LoVo (cell line): ENCODE results near the gene SLC5A10.
A peak's percentile ranks its signal among the peaks of the same experiment; 100 is the strongest.

Experiments used
- DNase-seq: peaks from one replicate; pipeline ENCODE4 v3.0.0-alpha.2; 2016; ENCODE audit warnings: low spot score

SLC5A10 gene

DNA sequence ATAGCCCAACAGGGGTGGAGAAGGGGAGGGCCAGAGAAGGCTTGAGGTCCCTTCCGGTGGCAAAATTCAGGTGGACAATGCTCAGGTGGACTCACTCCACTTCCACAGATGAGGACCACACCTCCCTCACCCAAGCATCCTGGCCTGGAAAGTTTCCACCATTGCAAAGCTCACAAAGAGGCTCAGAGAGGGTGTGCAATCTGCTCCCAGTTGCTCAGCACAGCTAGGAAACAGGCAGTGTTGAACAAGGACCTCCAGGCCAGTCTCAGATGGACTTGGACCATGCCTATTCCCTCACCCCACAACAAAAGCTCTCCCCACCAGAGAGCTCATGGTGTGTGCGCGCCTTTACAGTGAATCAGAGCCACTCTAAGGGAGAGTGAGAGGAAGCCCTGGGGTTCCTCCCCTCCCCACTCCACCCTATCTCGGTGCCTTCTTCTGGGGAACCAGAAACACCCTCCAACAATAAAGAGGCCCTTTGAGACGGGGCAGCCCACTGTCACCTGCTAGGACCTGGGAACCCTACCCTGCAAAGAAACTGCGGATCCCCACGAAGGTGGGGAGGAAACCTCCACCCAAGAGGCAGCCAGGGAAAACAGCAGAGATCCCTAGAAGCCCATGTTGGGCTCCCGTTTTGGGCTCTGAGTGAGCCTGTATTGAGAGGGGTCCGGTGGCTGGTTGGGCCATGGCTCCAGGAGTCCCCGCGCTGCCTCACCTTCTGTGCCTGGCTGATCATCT, 51.0 kb downstream of the SLC5A10 start:
- no peak for DNase-seq

DNA sequence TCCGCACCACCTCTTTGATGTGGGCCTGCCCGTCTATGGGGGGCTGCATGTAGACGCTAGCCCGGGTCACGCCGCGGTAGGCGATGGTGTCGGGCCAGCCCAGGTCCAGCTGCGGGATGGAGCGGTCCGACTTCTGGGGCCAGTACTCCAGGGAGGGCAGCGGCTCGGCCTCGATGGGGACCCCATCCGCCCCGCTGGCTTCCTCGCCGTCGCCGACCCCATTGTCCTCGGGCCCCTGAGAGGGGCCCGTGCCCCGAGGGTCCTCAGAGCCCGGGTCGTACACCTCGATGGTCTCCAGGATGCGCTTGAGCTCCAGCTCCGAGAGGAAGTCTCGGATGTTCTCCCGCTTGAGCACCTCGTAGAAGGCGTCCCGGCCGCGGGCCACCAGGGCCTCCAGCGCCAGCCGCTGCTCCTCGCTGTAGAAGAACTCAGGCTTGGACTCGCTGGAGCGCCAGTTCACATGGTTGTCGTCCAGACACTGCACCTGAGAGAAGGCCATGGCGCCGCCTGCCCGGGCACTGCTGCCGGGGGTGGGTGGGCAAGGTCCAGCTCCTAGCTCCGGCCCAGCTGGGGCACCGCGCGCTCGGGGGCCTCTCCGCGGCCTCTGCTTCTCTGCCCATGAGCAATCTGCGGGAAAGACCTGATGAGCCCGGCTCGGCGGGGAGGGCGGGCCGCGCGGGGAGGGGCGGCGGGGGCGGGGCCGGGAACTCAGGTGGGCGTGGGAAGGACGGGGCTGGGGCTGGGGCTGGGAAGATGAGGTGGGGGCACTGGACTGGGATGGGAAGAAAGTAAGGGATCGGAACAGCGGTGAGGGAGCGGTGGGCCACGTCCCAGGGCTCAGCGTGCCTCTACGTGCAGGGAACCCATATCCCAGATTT, 51.8 kb downstream of the SLC5A10 start:
- DNase-seq, result peak; percentile 50

DNA sequence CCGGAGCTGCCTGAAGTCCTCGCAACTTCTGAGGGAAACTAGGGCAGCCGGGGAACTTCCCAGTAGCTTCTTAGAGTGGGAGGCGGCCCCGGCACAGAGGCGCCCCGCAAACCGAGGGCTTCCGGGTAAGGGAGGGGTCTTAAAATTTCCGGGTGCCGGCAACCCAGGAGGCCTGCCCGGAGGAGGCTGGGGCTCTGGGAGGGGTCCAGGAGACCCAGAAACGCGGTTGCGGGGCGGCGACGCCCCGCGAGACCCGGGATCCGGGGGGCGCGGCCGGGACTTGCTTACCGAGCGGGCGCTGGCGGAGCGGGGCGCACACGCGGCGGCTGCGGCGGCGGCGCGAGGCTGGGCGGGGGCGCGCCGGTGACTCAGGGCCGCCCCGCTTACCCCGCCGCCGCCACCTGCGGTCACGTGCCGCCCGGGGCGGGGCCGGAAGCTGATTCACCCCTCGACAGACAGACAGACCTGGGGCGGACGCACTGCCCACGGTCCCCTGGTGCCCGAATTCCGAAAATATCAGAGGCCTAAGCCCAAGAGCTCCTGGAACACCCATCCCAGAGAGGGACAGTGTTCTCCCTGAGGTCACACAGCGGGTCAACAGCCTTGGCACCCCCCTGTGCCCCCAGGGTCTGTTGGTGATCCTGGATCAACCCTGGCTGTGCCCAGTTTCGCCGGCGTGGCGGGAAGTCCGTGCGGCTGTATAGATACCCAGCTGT, 52.6 kb downstream of the SLC5A10 start, which contains the start of gene FAM83G:
Gene FAM83G (minus strand): TSS at position 344 of the 716 bp plus-strand sequence. CDS start 723 bp downstream, outside the sequence.
- DNase-seq, result peak; percentile 91

DNA sequence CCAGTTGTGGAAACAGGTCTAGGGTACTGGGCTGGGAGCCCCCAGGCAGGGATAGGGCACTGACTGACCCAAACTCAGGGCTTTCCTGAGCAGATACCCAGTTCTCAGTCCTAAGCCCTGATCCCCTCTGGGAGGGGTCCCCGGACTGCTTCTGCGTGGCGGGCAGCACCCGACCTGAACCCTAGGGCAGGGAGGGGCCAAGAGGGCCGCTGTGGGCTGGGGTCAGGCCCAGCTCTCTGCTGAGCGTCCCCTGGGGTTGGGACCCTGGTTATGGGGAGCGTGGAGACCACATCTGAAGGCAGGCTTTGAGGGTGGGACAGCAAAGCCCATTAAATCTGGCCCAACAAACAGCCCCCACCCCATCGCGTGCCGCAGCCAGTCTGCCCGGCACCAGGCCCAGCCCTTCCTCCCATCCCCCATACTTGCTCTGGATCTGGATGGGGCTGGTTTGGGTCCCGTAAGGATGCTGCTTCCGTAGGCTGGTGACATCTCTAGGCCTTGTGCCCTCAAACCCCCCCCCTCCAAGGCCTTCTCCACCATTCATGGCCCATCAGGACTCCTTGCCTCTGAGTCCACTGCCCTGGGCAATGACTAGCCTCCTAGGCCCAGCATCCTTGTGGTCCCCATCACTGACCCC, 53.3 kb downstream of the SLC5A10 start:
- no peak for DNase-seq

DNA sequence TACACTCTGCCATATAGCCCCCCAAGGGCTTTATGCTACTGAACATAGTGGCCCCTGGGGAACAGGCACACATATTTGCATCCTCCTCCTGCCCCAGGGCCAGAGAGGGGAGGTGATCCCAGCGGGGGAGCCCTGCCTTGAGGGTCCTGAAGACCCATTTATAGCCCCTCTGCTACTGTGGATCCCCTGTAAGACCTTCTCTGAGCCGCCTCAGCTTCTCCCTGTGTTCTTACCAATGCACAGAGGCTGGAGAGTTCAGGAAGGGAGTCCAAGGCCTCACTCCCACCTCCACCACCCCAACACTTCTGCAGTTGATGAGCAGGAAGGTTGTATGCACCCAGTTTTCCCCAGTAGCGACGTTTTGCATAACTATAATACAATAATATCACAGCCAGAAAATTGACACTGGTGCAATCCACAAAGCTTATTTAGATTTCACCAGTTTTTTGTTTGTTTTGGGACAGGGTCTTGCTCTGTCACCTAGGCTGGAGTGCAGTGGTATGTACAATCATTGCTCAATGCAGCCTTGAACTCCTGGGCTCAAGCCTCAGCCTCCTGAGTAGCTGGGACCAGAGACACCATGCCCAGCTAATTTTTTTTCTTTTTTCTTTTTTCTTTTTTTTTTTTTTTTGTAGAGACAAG, 53.9 kb downstream of the SLC5A10 start:
- no peak for DNase-seq

DNA sequence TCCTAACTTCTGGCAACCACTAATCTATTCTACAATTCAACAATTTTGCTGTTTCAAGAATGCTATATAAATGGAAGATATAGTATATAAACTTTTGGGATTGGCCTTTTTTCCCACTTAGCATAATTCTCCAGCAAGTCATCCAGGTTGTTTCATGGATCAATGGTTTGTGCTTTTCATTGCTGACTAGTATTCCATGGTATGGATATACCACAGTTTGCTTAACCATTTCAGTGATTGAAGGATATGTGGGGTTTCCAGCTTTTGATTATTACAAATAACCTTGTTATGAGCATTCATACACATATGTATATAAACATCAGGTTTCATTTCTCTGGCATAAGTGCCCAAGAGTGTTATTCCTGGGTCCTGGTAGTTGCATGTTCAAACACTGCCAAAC, 54.7 kb downstream of the SLC5A10 start:
- DNase-seq, result no peak

DNA sequence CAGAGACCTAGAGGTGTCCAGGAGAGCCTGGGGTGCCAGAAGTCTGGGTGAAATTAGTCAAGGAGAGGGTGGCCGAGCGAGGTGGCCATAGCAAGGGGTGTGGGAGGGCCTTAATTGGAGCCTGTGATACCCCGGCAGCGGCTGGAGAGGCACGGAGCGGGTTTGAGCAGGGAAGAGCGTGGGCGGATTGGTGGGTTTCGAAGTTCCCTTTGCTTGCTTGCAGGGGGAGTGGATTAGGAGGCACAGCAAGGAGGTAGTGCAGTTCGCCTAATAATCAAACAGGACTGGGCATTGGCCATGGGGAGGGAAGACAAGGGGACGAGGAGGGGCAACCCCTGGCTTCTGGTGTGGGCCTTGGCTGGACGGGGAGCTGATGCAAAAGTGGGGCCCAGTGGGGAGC, 58.0 kb downstream of the SLC5A10 start:
- no peak for DNase-seq

DNA sequence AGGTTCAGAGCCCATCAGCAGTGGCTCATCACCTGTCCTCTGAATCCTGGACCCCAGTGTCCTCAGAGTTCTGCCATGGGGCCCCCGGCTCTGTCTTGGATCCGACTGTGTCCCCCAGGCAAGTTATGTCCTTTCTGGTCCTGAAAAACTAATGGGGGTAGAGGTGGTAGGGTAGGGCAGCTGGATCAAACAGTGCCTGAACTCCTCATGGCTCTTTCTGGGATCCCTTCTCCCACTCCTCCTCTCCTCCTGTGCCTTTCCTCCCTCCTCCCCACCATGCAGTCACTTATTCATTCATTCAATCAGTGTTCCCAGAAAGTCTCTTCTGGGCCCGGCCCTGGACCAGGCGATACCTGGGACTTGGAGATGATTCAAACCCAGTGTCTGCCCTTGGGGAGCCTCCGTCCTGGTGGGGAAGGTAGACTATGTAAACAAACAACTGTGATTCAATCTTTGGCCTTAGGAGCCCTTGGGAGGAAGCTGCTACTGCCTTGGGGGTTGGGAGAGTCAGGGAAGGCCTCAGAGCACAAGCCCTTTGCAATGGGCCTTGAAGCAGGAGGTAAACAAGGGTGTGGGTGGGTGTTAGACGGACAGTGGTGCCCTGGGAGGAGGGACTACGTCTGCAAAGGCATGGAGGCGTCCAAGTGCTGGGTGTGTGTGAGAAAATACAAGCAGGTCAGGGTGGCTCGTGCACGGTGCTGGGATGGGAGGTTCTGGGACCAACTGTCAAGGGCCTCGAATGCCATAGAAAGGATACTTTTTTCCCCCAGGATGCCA, 59.0 kb downstream of the SLC5A10 start:
- DNase-seq, result peak; percentile 41

DNA sequence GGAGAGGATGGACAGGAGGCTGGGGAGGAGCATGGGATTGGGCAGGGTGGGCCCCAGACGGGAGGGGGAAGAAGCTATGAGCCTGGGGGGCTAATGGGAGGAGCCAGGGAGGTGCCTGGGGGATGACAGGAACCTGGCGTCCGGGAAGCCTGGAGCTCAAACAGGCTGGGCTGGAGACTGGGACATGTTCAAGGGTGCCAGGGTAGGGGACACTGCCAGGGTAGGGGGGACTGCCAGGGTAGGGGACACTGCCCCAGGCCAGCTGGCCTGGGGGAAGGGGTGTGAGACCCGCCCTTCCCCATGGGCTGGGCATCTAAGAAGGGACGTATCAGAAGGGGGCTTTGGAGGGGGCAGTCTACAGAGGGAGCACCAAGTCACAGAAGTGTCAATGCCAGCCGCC, 59.6 kb downstream of the SLC5A10 start:
- no peak for DNase-seq

DNA sequence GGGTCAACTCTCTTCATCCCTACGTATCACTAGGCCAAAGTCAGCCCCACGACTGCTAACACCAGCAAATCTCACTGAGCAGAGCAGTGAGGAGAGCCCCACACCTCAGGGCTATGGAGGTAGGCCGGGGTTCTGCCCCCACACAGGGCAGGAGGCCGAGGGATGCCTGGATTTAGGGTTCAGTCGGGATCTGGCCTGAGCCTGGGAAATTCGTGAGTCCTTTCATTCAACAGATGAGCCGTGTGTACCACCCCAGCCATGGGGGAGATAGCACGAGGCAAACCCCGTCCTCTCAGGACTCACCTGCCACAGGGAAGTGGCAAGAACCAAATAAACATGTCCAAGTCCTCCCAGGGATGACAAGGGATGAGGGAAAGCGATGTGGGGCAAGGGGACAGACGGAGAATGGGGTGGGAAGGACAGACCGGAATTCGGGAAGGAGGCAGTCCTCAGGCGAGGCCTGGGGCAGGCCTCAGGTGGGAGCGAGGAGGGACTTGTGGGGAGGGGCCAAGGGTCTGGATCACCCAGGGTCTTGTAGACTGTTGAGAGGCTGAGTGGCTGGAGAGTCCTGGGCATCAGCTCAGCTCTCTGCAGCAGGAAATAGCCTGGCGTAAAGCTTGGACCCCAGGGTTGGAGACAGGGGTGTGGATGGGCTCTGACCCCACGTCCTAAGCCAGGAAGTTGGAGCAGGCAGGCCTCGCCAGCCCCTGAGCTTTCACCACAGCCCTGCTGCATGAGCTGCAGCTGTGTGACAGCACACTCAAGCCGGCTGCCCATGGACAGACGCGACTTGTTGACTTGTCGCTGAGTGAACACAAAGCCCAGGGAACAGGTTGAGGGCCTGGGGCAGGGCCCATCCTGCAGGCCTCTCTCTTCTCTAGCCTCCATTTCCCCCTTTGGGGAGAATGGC, 60.5 kb downstream of the SLC5A10 start:
- DNase-seq, result no peak

DNA sequence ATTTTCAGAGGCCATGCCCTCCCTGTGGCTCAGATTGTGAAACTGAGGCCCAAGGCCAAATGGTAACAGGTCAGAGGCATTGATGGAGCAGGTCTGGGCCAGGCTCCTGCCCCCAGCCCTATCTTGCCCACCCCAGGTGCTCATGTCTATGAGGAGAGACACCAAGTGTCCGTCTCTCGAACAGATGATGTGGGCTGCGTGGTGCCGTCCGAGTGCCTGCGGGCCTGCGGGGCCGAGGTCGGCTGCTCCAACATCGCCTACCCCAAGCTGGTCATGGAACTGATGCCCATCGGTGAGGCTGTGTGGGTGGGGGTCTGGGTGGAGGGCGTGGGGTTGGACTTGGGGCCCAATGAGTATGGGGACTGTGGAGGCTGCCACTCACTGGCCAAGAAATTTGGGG, 61.3 kb downstream of the SLC5A10 start:
- DNase-seq, result no peak

DNA sequence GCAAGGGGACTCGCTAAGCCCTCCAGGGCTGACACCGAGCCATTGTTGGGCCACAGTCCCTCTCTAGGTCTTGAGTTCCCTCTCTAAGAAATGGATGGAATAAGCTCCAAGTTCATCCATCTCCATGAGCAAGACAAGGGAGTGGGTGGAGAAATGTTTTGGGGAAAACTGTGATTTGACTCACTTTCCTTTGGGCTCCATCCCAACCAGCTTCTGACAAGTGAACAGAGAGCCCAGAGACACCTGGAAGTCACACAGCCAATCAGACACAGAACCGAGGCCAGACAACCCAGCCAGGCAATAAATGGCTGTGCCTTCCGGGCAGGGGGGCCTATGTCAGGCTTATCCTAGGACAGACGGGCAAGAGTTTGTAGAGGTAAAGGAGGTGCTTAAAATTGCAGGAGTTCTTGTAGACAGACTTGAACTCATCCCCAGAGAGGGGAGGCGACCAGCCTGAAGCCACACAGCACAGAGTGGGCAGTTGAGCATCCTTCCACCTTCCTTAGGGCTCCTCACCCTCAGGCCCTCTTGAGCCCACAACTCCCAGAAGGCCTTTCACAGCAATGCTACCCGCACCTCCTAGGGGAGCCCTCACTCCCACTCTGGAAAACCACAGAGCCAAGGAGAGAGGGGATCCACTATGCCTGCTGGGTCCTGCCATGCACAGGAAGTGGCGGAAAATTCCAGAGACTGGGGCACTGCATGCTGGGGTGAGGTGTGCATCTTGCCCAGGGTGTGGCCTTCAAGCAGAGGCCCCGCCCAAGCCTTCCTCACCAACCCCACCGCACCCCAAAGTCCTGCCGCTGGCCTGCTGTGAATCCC, 62.1 kb downstream of the SLC5A10 start:
- DNase-seq, result no peak

DNA sequence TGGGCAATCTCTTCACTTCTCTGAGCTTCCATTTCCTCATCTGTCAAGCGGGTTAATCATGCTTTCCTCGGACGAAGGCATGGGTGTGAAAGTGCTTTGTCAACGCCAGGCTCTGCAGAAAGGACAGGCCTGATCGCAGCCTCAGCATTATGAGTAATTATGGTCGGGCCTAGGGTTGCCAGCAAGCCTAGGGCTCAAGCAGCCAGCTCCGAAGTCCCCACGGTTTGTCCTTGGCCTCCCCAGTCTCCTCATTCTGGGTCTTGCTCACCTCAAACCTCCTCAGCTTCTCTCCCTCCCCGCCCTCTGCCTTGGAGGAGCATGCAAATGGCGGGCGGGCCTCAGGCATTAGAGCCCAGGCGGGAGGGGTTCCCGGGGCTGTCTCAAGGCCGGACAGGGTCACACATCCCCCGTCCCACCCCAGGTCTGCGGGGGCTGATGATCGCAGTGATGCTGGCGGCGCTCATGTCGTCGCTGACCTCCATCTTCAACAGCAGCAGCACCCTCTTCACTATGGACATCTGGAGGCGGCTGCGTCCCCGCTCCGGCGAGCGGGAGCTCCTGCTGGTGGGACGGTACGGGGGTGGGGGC, 62.8 kb downstream of the SLC5A10 start:
- no peak for DNase-seq

DNA sequence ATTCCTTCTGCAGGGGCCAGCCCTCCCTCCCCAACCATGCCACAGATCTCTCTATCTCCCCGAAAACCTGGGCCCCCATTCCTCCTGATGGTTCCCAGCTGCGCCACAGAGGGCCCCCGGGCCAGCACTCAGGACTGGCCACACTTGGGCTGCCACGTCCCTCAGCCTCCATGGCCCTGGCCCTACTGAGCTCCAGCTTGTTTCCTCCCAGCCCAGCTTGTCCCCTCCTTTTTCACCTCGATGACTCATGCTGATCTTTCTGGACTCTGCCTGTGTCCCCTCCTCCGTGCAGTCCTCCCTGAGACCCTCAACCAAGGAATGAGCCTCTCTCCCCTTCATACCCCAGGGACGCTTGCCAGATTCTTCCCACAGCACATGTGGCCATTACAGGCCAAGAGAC, 63.5 kb downstream of the SLC5A10 start:
- DNase-seq, result no peak

DNA sequence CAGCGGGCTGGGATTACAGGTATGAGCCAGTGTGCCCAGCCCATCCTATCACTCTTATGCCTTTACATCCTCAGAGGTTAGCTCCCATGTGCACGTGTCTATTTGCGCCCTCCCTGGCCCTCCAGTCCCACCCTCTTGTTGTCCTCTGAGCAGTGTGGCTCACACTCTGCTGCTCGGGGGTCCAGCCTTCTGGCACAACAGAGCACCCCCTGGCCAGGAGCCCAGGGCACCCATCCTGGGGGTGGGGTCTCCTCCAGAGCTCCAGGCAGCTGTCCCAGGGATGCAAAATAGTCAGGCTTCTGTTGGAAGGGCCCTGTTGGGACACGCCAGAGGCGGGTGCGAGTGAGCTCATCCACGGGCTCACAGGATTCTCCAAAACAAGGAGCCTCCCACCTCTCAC, 64.3 kb downstream of the SLC5A10 start:
- no peak for DNase-seq

DNA sequence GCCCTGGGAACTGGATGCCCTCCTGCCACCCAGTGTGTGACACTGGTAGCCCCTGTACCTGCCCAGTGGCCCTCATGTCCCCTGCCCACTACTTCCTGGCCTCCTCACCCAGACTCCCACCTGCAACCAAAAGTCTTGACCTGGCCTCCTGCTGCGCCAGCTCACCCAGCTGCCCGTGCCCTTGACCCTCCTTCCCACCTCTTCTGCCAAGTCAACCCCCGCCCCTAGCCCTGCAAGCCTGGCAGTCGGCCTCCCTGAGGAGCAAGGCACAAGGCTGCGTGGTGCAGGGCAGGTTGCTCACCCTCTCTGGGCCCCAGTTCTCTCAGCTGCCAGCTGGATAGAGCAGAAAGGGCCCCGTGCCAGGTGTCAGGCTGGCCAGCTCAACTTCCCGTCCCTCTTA, 64.9 kb downstream of the SLC5A10 start:
- DNase-seq, result no peak

DNA sequence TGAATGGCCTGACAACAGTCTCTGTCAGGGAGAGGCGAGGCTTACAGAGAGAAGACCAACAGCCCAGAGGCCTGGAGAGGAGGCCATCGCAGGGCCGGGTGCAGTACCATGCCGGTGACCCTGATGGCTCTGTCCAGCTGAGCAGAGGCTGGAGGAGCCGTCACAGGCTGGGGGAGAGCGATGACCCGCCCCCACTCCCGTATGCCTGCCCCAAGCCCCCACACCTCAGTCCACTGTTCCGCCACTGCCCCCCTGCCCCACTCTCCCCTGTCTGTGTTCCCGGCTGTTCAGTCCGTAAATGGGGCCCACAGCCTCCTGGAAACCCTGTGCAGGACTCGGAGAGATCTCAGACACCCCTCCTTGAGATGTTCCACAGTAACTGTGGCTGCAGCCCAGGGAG, 65.4 kb downstream of the SLC5A10 start:
- no peak for DNase-seq

DNA sequence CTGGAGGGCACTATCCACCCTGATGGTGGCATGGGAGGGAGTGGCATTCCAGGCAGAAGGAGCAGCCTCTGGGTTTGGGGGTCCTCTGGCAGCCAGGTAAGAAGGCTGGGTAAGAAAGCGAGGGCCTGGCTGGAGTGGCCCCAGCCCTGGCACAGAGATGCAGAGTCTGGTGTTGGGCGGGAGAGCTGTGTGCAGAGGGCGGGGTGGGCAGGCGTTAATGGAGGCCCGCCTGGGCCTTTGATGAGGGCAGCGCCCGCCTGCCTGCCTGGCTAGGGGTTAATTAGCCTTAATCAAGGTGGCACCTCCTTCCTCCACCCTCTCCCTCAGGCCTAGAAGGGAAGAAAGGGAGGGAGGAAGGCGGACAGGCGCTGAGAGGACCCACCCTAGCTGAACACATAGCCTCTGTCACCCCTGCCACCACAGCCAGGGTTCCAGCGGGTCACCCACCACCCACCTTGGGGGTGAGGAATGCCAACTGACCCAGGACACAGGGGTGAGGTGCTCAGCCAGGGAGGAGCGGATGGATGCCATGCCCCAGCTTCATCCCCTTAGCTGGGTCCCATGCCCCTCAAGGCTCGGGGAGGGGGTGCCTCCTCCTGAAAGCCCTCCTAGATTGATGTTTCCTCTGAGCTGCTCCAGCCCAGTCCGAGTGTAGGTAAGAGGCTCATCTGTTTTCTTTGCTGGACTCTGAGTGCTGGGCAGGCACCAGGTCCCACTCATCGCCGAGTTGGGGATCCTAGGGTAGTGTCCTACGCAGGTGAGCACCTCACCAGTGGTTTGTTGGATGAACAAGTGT, 66.0 kb downstream of the SLC5A10 start:
- no peak for DNase-seq
